Hepatocyte (in vitro differentiated cells): Measurements from ENCODE around the gene GPR183. TPM values are rescaled to one million over a fixed set of nuclear protein-coding genes. Genes with fewer than 3 reads are reported as not detected.

Experiments used
- DNase-seq: peaks from one replicate; pipeline ENCODE4 v3.0.0-alpha.2; 2016; ENCODE audit warnings: low spot score
- H2AFZ ChIP-seq: fragments of 200-600 bp; sonication (generic); 2 replicates; pipeline ENCODE4 v1.6.0; 2016; ENCODE audit warnings: antibody characterized with exemption, mild to moderate bottlenecking
- H3K27ac ChIP-seq: fragments of 200-600 bp; sonication (generic); 2 replicates; pipeline ENCODE4 v1.5.1; 2016; ENCODE audit warnings: mild to moderate bottlenecking
- H3K27me3 ChIP-seq: fragments of 200-600 bp; sonication (generic); 2 replicates; pipeline ENCODE4 v1.6.1; 2016
- H3K36me3 ChIP-seq: fragments of 200-600 bp; sonication (generic); replicated peaks from 2 replicates; pipeline ENCODE4 v1.5.1; 2016; ENCODE audit warnings: low read depth; ENCODE audit not compliant: insufficient read depth
- H3K4me1 ChIP-seq: fragments of 200-600 bp; sonication (generic); 2 replicates; pipeline ENCODE4 v1.5.1; 2016; ENCODE audit warnings: mild to moderate bottlenecking, moderate library complexity; ENCODE audit not compliant: insufficient read depth
- H3K4me2 ChIP-seq: fragments of 200-600 bp; sonication (generic); 2 replicates; pipeline ENCODE4 v1.6.0; 2016
- H3K4me3 ChIP-seq: fragments of 200-600 bp; sonication (generic); 2 replicates; pipeline ENCODE4 v1.5.1; 2016; ENCODE audit warnings: mild to moderate bottlenecking
- H3K79me2 ChIP-seq: fragments of 200-600 bp; sonication (generic); 2 replicates; pipeline ENCODE4 v1.6.0; 2017; ENCODE audit warnings: mild to moderate bottlenecking
- H3K9me2 ChIP-seq: fragments of 200-600 bp; sonication (generic); replicated peaks from 2 replicates; pipeline ENCODE4 v1.6.0; 2017; ENCODE audit warnings: mild to moderate bottlenecking; ENCODE audit not compliant: insufficient read depth
- H3K9me3 ChIP-seq: fragments of 200-600 bp; sonication (generic); 2 replicates; pipeline ENCODE4 v1.5.1; 2016; ENCODE audit warnings: low read depth, mild to moderate bottlenecking
- H4K20me1 ChIP-seq: fragments of 200-600 bp; sonication (generic); 2 replicates; pipeline ENCODE4 v1.6.0; 2016; ENCODE audit warnings: mild to moderate bottlenecking; ENCODE audit not compliant: insufficient read depth, poor library complexity, severe bottlenecking
- CTCF ChIP-seq: fragments of 200-600 bp; sonication (generic); IDR thresholded peaks from 2 replicates; pipeline ENCODE4 v1.5.1; 2016; ENCODE audit warnings: antibody characterized with exemption, mild to moderate bottlenecking; ENCODE audit not compliant: poor library complexity
- EZH2 ChIP-seq: fragments of 200-600 bp; sonication (generic); IDR thresholded peaks from 2 replicates; pipeline ENCODE4 v1.6.1; 2016; ENCODE audit warnings: antibody characterized with exemption, mild to moderate bottlenecking, borderline replicate concordance
- EZH2phosphoT487 ChIP-seq: fragments of 200-600 bp; sonication (generic); IDR thresholded peaks from one replicate; pipeline ENCODE4 v1.6.1; 2018; ENCODE audit warnings: antibody characterized with exemption, mild to moderate bottlenecking, low read depth, moderate library complexity; ENCODE audit not compliant: unreplicated experiment, severe bottlenecking
- WGBS: methylation state at CpG from one replicate; pipeline ENCODE4 v1.1.6; 2016; ENCODE audit warnings: low lambda C conversion rate; ENCODE audit errors: missing lambda C conversion rate; 5-methylcytosine and 5-hydroxymethylcytosine counted together
- polyA plus RNA-seq: library from polyadenylated mRNA; unstranded; fragments of >200 nt; fragmentation: Nextera tagmentation; extraction: Ambion mirVana; gene quantifications from 2 replicates; pipeline ENCODE4 v1.2.1, GENCODE V29; 2016
- total RNA-seq: library from RNA; depleted of rRNA; stranded (reverse); fragments of >200 nt; gene quantifications from 2 replicates; pipeline ENCODE4 v1.2.3, GENCODE V29; 2014

The GPR183 gene
- total and polyA plus RNA-seq, 2 experiments from 2014 or later = 1.4 to 5.2 TPM

DNA sequence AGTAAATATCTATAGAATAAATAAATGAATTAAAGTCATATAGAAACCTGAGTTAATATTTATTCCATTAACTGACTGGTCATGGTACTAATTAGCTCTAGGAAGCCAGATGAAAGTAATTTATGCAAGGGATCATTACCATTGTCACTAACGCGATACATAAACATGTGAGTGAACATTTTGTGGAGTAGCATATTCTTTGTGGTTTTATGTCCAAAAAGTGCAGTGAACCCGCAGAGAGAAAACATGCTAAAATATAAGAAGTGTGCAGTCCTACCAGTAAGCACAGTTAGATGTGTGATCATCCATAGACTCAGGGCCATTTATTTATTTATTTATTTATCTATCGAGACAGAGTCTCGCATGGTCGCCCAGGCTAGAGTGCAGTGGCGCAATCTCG lies 1.6 kb downstream of the GPR183 start:
- Histone ChIP-seq H3K9me3 (no peaks in the 10 kb centered on the region), H3K9me2 (no peaks in the 10 kb centered on the region), H3K27me3 (no peaks in the 10 kb centered on the region), H2AFZ (no peak overlapping the region), H3K36me3 (no peaks in the 10 kb centered on the region), H3K4me1 (peaks cover 20% of the 10 kb centered on the region), H3K4me2 (no peak overlapping the region), H3K79me2 (peaks cover 7% of the 10 kb centered on the region), H3K27ac (no peak overlapping the region), H3K4me3 (no peak overlapping the region), H4K20me1 (no peaks in the 10 kb centered on the region)
- no peak for TF ChIP-seq CTCF
- TF ChIP-seq EZH2phosphoT487 = no peak
- TF ChIP-seq EZH2 = no peak
- WGBS = 91% methylated on average over 8 of the region's 8 CpGs
- DNase-seq = no peak

DNA sequence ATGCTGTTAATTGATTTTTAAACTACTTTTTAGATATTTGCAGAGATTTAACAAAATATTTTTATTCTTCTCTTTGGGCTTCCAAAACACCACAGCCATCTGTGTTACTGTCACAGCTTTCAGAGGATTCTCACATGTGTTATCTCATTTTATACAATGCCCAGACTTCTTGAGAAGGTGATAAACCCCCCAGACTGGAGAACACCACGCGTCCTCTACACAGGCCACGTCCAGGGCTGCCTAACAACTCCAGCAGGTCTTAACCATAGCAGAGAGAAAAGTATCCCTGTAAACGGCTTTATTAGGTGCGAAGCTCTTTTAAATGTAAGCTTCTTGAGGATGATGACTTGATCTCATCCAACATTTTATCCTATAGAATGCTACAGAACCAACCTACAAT lies 2.0 kb downstream of the GPR183 start:
- 77% methylated on average over 5 of the region's 5 CpGs for WGBS
- no peak overlapping the region for H3K27ac ChIP-seq
- DNase-seq = no peak

GRCh38 chr13:99304541-99304940 lies 2.7 kb downstream of the GPR183 start:
- Histone ChIP-seq H3K27me3 (no peaks in the 10 kb centered on the region), H3K4me3 (no peak overlapping the region), H3K36me3 (no peaks in the 10 kb centered on the region), H3K9me3 (no peaks in the 10 kb centered on the region), H3K4me1 (peaks cover 13% of the 10 kb centered on the region), H3K27ac (no peak overlapping the region), H4K20me1 (no peaks in the 10 kb centered on the region), H3K79me2 (peaks cover 4% of the 10 kb centered on the region), H3K4me2 (no peak overlapping the region), H2AFZ (no peak overlapping the region), H3K9me2 (no peaks in the 10 kb centered on the region)
- WGBS = 89% methylated on average over 4 of the region's 4 CpGs
- no peak for DNase-seq
- TF ChIP-seq EZH2phosphoT487 (no peak), EZH2 (no peak), CTCF (no peak)

More for the DNA sequence above, 2.0 kb downstream of the GPR183 start:
- H3K4me2 ChIP-seq = no peak overlapping the region
- H3K9me2 ChIP-seq = no peaks in the 10 kb centered on the region
- no peaks in the 10 kb centered on the region for H3K9me3 ChIP-seq
- no peaks in the 10 kb centered on the region for H3K27me3 ChIP-seq
- H3K79me2 ChIP-seq = peaks cover 7% of the 10 kb centered on the region
- peaks cover 19% of the 10 kb centered on the region for H3K4me1 ChIP-seq
- H2AFZ ChIP-seq = no peak overlapping the region
- H3K4me3 ChIP-seq = no peak overlapping the region
- no peaks in the 10 kb centered on the region for H3K36me3 ChIP-seq
- no peaks in the 10 kb centered on the region for H4K20me1 ChIP-seq
- TF ChIP-seq CTCF (no peak), EZH2phosphoT487 (no peak), EZH2 (no peak)
